SK-N-SH (cell line): Measurements from ENCODE around the gene CLPTM1L.

Source experiments
- CTCF ChIP-seq: fragments of 200-600 bp; sonication (generic); IDR thresholded peaks from 2 replicates; pipeline ENCODE4 v1.6.1; 2017; ENCODE audit warnings: antibody characterized with exemption, mild to moderate bottlenecking, moderate library complexity
- EP300 ChIP-seq, 2 experiments: IDR thresholded peaks; 2 replicates each; pipeline versions ENCODE4 v1.4.0 to v1.6.1; 2012; ENCODE audit warnings: borderline replicate concordance in 1 of 2, low read depth in 1 of 2, low read length in 1 of 2
- FOXM1 ChIP-seq: IDR thresholded peaks from 2 replicates; pipeline ENCODE4 v1.4.0; 2012; ENCODE audit warnings: low read depth, mild to moderate bottlenecking
- MAX ChIP-seq: IDR thresholded peaks from 2 replicates; pipeline ENCODE4 v1.4.0; 2012; ENCODE audit warnings: low read depth
- NRF1 ChIP-seq: IDR thresholded peaks from 2 replicates; pipeline ENCODE4 v1.6.1; 2012; ENCODE audit warnings: low read depth, mild to moderate bottlenecking, low read length
- RCOR1 ChIP-seq: fragments of 150-350 bp; IDR thresholded peaks from 2 replicates; pipeline ENCODE4 v1.6.1; 2017; ENCODE audit warnings: antibody characterized with exemption, low read length
- RFX5 ChIP-seq: IDR thresholded peaks from 2 replicates; pipeline ENCODE4 v1.6.1; 2012; ENCODE audit warnings: mild to moderate bottlenecking, improper control_type of control experiment, low read length

DNA sequence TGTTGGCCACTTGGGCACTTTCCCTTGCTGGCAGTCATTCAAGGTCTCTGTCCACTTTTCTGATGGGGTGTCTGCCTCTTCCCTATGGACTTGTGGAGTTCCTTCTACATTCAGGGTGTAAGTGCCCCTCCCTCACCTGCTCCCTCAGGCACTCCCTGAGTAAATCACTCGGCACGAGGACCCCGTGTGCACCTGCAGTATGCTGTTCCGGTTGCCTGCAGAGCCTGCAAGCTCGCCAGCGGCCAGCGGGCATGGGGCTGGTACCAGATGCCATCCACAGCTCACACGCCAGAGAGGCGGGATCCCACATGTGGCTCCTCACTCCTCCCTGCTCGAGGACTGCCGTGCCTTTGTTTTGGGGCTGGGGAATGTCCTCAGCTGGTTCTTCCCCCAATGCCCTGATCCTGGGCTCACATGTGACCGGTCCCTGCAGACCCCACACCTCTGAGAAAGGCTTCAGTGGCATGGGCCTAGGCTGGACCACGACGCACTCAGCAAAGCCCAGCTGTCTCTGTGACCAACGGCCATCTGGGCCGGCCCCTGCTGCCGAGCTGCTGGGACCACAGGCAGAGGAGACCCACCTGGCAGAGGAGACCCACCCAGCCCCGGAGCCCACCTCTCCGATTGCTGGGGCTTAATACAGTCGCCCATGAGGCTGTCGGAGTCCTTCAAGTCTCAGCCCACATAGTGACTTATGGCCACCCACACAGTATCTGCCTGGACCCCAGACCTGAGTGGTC, 46.1 kb upstream of the CLPTM1L start:
- TF ChIP-seq CTCF (no peak), NRF1 (no peak), MAX (no peak), RFX5 (no peak), RCOR1 (no peak), FOXM1 (no peak), EP300 (IDR thresholded peaks at IDR 0.05; ENCODE audit: borderline replicate concordance in 1 of 2, low read depth in 1 of 2, low read length in 1 of 2) (no peak)
